OCI-LY3 (cell line): ENCODE data around the gene TMEM178B.

Experiments
- EZH2phosphoT487 ChIP-seq: fragments of 200-600 bp; shearing (Covaris generic); IDR thresholded peaks from 2 replicates; pipeline ENCODE4 v1.6.1; 2018; ENCODE audit warnings: antibody characterized with exemption, mixed run types, low read depth
- TF ChIP-seq, protein P1 (sequence below): fragments of 200-600, 300-600 bp; sonication (generic); IDR thresholded peaks from 2 replicates; pipeline ENCODE4 v1.5.1; 2014; ENCODE audit warnings: antibody characterized with exemption, low read length, low read depth

DNA sequence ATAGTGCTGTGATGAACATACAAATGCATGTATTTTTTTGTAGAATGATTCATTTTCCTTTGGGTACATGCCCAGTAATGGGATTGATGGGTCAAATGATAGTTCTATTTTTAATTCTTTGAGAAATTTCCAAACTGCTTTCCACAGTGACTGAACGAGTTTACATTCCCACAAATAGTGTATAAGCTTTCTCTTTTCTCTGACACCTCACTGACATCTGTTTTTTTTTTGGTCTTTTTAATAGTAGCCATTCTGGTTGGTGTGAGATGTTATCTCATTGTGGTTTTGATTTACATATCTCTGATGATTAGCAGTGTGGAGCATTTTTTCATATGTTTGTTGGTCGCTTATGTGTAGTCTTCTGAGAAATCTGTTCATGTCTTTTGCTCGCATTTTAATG is 282.3 kb downstream of the TMEM178B start:
- TF ChIP-seq, protein P1, sequence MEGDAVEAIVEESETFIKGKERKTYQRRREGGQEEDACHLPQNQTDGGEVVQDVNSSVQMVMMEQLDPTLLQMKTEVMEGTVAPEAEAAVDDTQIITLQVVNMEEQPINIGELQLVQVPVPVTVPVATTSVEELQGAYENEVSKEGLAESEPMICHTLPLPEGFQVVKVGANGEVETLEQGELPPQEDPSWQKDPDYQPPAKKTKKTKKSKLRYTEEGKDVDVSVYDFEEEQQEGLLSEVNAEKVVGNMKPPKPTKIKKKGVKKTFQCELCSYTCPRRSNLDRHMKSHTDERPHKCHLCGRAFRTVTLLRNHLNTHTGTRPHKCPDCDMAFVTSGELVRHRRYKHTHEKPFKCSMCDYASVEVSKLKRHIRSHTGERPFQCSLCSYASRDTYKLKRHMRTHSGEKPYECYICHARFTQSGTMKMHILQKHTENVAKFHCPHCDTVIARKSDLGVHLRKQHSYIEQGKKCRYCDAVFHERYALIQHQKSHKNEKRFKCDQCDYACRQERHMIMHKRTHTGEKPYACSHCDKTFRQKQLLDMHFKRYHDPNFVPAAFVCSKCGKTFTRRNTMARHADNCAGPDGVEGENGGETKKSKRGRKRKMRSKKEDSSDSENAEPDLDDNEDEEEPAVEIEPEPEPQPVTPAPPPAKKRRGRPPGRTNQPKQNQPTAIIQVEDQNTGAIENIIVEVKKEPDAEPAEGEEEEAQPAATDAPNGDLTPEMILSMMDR, result no peak
- TF ChIP-seq EZH2phosphoT487, result no peak
